CMK (cell line): ENCODE data around the gene TEX9.

ENCODE experiments used
- DNase-seq: peaks from one replicate; pipeline ENCODE4 v3.0.0-alpha.2; 2010; ENCODE audit warnings: low read depth

The TEX9 gene

GRCh38 chr15:56454836-56455235 lies 89.6 kb downstream of the TEX9 start:
- DNase-seq = no peak

- no peak for DNase-seq
Observed at GRCh38 chr15:56456229-56456628, 91.0 kb downstream of the TEX9 start.

- DNase-seq = no peak
Observed at GRCh38 chr15:56459096-56459495, 93.9 kb downstream of the TEX9 start.

- no peak for DNase-seq
Observed at GRCh38 chr15:56460071-56460470, 94.8 kb downstream of the TEX9 start.

- DNase-seq = no peak
Observed at GRCh38 chr15:56460947-56461346, 95.7 kb downstream of the TEX9 start.

GRCh38 chr15:56464893-56465520 lies 99.8 kb downstream of the TEX9 start, which contains the start of gene MNS1:
Gene MNS1 (minus strand): TSS chr15:56465137. CDS start chr15:56464972, 165 bp downstream.
- peak; percentile 73 for DNase-seq

- DNase-seq = no peak
Observed at GRCh38 chr15:56467616-56468015, 102.4 kb downstream of the TEX9 start.

- no peak for DNase-seq
Observed at GRCh38 chr15:56468401-56468800, 103.2 kb downstream of the TEX9 start.

GRCh38 chr15:56469483-56469882 lies 104.3 kb downstream of the TEX9 start:
- peak; percentile 21 for DNase-seq

GRCh38 chr15:56471440-56472069 lies 106.3 kb downstream of the TEX9 start:
- no peak for DNase-seq

- DNase-seq = no peak
Observed at GRCh38 chr15:56472278-56472677, 107.1 kb downstream of the TEX9 start.

GRCh38 chr15:56473017-56473416 lies 107.8 kb downstream of the TEX9 start:
- no peak for DNase-seq

- DNase-seq = no peak
Observed at GRCh38 chr15:56475351-56475750, 110.1 kb downstream of the TEX9 start.
